ENCODE measurements around the gene KCNJ16. TPM values are rescaled to one million over a fixed set of nuclear protein-coding genes. Genes with fewer than 3 reads are reported as not detected.

Gene KCNJ16
- total RNA-seq (2022; extraction: Qiagen RNA extraction; ENCODE audit: low read depth) = 0.06 to 0.26 TPM (median 0.11 TPM) in 5 replicates

GRCh38 chr17:70074956-70075355 lies at the start of gene KCNJ16:
TSS of gene KCNJ16 (plus strand) at chr17:70075225. CDS start at chr17:70132088, 56,863 bp downstream.

GRCh38 chr17:70168977-70169708 lies 94.1 kb downstream of the KCNJ16 start, which contains the start of gene KCNJ2:
TSS of gene KCNJ2 (plus strand) at chr17:70169532. CDS start at chr17:70175040, 5,508 bp downstream.

Other genes with a start within 250 kb of the KCNJ16 start
- gene KCNJ2, start 94.3 kb downstream of the KCNJ16 start, total RNA-seq (2022; extraction: Qiagen RNA extraction; ENCODE audit: low read depth) = 0.06 to 0.20 TPM (median 0.09 TPM) in 5 replicates

Measured in A549 treated with ZK216348 at 1 μM for 4 hours (cell line).